NCI-H2081 treated with DMSO at 0.1 percent for 48 hours (cell line): ENCODE measurements around the gene SGK1.

Experiments
- DNase-seq: peaks from one replicate; lab custom pipeline; 2025; lab: John Stamatoyannopoulos, UW

Gene SGK1

GRCh38 chr6:134170844-134171243, 147.1 kb downstream of the SGK1 start:
- no peak for DNase-seq

DNA sequence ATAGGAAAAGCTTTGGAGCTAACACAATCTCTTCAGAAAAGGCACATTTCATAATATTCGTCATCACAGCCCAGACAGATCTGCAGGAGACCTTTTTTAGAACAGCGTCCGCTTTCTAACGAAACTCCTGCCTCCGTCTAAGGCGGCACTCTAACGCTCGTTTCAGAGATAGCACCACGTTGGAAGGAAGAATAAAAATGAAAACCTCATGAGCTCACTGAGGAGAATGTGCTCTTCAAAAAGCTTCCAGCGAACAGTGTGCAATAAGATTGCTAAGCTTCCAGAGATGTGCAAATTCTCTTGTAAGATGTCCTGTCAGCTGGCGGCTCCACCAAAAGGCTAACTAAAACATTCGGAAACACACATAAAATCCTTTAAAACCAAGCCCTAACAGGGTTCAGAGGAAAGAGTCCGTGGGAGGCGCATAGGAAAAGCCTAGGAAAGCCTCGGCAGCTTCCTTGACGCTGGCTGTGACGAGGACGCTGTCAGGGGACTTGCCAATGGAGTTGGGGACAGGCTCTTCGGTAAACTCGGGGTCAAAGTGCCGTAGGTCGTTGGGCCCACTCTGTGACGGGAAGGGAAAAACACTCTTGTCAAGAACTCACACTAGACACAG, 147.9 kb downstream of the SGK1 start:
- DNase-seq = no peak

DNA sequence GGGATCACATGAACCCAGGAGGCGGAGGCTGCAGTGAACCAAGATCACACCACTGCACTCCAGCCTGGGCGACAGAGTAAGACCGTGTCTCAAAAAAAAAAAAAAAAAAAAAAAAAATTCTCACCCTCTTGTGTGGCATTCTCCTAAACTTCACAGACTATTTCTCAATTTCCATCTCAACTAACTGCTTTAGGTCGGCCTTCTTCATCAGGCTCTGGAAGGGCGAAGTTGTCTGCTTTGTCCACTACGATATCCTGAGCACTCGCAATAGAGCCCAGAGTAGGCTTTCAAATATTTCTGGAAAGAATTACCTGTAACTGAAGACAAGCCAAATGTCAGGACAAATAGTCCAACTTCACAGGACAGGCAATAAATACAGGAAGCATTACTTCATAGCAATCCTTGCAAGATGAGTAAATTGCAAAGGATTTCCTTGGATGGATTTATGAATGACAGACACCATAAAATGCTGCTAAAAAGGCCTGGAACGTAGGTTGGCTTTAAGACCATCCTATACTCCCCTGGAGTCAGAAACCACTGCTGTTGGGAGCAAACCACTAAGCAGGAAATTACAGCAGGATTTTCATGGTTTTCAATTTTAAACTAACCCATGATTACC, 149.2 kb downstream of the SGK1 start:
- no peak for DNase-seq

DNA sequence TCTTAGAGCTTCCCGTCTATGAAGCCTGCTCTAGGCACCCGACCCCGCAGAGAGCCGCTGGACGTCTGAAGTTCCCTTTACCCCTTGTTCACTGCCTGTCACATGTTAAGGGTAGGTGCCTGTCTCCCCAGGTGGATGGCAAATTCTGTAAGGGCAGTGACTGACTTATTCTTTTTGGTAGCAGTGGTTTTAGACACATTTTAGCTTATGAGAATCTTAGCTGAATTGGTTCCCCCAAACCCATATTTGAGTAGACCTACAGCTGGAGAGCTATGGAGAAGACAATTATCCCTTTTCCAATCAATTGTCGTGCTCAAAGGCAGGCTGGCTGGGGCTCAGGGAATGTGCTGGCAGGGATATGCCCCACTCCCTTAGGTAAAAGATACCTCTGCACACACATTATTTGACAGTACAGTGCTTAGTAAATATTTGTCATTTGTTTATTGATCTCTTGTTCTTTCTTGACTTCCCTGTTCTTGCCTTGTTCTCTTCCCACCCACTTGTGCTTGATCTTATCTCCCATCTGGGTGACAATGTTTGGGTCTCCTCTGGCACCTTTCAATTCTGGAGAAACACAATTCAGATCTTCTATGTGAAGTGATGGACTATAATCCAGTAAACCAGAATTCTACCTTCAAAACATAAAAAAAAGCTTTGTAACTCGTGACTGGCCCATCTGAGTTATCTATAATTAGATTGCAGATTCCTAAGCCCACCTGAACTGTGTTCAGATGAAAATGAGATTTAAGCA, 151.2 kb downstream of the SGK1 start:
- DNase-seq = no peak

GRCh38 chr6:134165561-134166201, 152.2 kb downstream of the SGK1 start:
- DNase-seq = no peak

- DNase-seq = no peak
These were observed 153.6 kb downstream of the SGK1 start for GRCh38 chr6:134164300-134164699.

- DNase-seq = no peak
These were observed 155.0 kb downstream of the SGK1 start for GRCh38 chr6:134162932-134163331.

DNA sequence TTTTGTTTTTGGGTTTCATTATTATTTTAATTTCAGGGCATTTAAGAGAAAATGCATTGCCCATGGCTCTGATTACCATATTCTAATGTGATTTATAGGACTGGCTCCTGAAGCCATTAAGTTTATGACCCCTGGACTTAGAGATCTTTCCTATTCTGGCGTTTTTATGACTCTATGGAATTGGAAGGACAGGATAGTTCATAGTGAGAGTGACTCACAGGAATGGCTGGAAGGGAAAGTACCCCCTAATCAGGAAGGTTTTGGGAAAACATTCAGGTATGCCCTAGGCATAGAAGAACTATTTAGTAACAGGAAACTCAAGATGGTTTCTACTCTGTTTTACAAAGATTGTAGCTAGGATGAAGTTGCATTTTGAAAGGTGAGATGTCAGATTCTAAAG, 156.9 kb downstream of the SGK1 start:
- no peak for DNase-seq

- no peak for DNase-seq
These were observed 165.0 kb downstream of the SGK1 start for GRCh38 chr6:134152767-134153485.

GRCh38 chr6:134148566-134148965, 169.3 kb downstream of the SGK1 start:
- DNase-seq = no peak

DNA sequence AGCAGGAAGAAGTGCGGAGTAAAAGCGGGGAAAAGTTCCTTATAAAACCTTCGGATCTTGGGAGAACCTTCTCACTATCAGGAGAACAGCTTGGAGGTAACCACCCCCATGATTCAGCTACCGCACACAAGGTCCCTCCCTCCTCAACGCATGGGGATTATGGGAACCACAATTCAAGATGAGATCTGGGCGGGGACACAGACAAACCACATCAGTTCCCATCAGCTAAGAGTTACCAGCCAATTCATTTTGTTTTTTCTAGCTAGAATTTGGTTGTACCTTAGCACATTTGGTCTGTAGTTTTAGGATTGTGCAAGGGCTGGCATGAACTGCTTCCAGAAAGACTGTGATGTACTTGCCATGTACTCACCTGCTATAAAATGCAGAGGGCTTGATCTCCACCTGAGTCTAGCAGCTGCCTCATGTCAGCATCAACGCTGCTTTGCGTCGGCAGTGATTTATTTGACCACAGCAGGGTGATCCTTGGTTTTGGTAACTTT, 170.8 kb downstream of the SGK1 start:
- DNase-seq = no peak

DNA sequence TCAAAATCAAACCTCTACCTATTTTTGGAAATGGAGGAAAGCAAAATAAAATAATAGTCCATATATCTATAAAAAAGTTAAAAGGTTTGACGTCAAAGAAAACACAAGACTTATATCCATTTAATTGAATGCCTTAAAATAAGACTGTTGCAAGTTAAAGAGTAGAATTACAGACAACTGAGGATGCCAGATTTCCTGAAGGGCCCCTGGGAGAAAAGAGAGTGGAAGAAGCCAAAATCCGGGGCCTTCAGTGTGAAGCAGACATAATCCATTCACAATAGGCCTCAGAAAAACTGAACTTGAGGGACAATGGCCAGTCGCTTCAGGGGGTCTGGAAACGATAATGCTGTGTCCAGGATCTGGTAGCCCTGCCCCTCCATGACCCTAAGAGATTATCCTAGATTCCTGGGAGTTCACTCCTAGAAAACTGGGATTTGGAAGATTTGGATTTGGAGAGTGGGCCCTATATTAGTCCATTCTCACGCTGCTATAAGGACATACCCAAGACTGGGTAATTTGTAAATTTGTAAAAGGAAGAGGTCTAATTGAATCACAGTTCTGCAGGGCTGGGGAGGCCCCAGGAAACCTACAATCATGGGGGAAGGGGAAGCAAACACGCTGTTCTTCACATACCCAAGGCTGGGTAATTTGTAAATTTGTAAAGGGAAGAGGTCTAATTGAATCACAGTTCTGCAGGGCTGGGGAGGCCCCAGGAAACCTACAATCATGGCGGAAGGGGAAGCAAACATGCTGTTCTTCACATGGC, 171.5 kb downstream of the SGK1 start:
- DNase-seq = no peak

DNA sequence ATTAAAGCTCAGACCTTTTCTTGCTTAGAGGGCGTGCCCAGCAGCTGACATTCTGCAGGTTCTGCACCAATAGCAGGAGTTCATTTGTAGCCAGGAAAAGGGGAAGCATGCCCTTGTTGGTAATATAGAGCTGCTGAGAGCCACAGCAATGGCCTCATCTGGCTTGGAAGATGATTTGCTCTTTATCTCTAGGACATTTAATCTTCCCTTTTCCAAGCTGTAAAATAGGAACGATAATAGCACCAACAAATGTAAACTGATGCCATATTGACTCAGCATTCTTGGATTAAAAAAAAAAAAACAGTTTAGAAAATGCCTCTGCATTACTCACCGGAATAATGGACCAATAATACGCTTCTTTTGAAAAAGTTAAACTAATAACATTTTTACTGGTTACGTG, 172.1 kb downstream of the SGK1 start:
- DNase-seq = no peak

DNA sequence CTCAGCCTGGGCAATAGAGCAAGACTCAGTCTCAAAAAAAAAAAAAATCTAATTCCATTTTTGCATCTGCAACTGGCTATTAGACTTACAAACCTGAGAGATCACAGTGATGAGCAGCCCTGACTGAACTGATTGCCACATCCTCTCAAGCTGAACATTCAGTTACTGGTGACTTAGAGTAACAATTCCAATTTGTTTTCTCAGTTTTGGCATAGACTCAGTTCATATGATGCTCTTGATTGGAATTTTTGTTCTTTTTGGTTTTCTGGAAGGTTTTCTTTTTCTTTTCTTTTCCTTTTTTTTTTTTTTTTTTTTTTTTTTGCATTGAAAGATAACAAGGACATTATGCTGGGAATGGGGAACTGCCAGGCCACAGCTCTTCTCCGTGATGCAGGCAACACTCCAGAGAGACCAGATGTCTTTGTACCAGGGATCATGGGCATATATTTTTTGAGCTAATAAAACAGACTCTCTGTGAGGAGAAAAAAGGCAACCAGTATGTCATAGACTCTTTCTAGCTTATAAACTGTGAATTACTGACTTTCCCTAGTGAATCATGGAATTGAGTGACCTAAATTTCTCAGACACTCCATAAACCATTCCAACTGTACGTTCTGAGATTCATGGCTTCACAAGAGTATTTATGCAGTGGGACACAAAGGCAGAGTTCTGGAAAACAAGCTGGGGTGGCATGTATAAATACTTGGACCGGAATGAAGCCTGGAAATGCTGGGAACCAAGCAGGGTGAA, 179.5 kb downstream of the SGK1 start:
- DNase-seq = no peak

DNA sequence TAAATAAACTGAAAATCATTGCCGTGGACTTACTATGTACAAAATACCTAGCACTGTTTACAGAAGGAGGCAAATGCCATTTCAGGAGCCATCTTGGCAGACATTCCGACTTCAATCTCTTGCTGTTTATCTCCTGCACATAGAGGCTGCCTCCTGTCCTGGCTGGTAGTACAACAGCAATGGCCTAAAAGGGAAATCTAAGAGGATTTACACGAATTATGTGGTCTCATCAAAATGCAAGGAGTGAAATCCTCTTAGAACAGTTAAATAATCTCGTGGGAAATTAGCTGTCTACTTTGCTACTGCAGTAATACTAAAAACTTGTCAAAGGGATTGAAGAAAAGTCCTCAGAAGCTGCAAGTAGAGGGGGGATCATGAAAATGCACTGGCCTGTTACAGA, 183.3 kb downstream of the SGK1 start:
- no peak for DNase-seq

GRCh38 chr6:134132494-134133141, 185.3 kb downstream of the SGK1 start:
- DNase-seq = no peak

DNA sequence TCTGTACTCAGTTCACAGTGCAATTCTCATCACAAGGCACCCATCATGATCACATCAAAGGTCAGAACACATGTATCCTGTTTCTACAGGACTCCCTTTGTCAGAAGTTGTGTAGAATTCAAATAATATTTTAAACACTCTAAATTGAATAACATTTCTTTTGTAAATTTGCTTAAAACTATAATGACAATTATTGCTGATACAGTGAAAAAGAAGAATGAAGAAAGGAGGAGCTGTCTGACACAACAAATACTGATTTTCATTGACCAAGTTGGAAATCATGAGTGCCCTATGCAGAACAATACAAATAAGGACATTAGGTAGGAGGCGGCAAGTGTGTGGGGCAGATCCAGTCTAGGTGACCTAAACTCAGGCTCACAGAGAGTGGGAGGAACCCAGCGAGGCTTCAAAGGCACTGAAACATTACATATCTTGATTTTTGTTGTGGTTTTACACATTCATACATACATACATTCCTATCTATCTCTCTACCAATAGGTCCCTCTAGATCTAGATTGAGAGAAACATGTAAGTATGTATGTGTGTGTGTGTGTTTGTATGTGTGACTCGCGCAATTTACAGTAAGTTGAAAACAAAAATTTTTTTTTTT, 186.3 kb downstream of the SGK1 start:
- DNase-seq = no peak

- DNase-seq = no peak
These were observed 189.8 kb downstream of the SGK1 start for GRCh38 chr6:134128146-134128545.

DNA sequence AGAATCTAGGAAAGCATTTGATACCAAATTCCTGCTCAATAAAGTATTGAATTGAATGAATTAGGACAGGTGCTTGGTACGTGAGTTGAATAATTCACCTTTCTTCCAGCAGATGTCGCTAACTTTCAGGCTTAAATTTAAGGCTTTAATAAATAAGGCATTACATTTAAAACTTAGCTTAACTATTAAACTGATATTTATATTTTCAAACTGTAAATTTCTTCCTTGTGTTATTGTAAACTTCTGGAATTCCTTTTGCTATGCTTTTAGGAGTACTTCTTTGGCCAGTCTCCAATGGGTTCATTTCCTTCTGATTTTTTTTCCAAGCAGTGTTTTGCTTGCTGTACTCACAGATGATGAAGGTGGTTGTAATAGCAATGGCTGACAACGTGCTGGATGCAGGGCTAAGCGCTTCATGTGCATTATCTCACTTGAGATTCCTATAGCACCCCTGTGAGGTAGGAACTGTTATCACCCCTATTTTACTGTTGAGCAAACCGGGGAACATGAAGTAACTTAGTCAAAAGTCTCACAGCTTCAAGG, 194.2 kb downstream of the SGK1 start:
- no peak for DNase-seq
